BJ (cell line): Measurements from ENCODE around the gene DCLK3. TPM values are rescaled to one million over a fixed set of nuclear protein-coding genes. Genes with fewer than 3 reads are reported as not detected.

Experiments
- CTCF ChIA-PET: fragments of 350-600 bp; formaldehyde crosslinking; extraction: SDS; loops from one replicate; lab custom pipeline; 2021; ENCODE audit warnings: antibody characterized with exemption, inconsistent platforms; lab: Yijun Ruan, JAX
- POLR2A ChIA-PET: fragments of 300-600 bp; sonication (Branson Sonifier 250); formaldehyde crosslinking; extraction: SDS; loops from one replicate; lab custom pipeline; 2021; ENCODE audit warnings: antibody characterized with exemption; lab: Charles Lee
- DNase-seq: peaks from one replicate; pipeline ENCODE4 v3.0.0-alpha.2; 2011; ENCODE audit warnings: low read depth
- H3K27me3 ChIP-seq: 2 replicates; pipeline ENCODE4 v1.6.0; 2011; ENCODE audit warnings: low read length; ENCODE audit not compliant: control insufficient read depth, insufficient read depth
- H3K36me3 ChIP-seq: 2 replicates; pipeline ENCODE4 v1.5.1; 2011; ENCODE audit warnings: low read length; ENCODE audit not compliant: control insufficient read depth, insufficient read depth
- H3K4me3 ChIP-seq: 2 replicates; pipeline ENCODE4 v1.5.1; 2011; ENCODE audit warnings: low read depth, mild to moderate bottlenecking, control low read depth, low read length
- CTCF ChIP-seq: IDR thresholded peaks from 2 replicates; pipeline ENCODE4 v1.5.1; 2011; ENCODE audit warnings: low read depth, mild to moderate bottlenecking, control low read depth, inconsistent platforms, low read length, moderate library complexity; ENCODE audit not compliant: insufficient read depth
- polyA plus RNA-seq: library from polyadenylated mRNA; depleted of rRNA; stranded (reverse); fragments of >200 nt; gene quantifications from 2 replicates; pipeline ENCODE4 v1.2.3, GENCODE V29; 2011

The DCLK3 gene
- polyA plus RNA-seq, 1 experiment = not detected

- CTCF ChIA-PET = interaction anchor here (0.6 to 2.2 kb wide), 7 partner anchors 20 to 732 kb away, joined by 3 to 10 read pairs (median 3); no protein-coding TSS in a partner anchor
- Histone ChIP-seq H3K27me3 (no peaks in the 10 kb centered on the region), H3K4me3 (no peak overlapping the region), H3K36me3 (no peaks in the 10 kb centered on the region)
- no peak for TF ChIP-seq CTCF
- no peak for DNase-seq
- POLR2A ChIA-PET = interaction anchor here (0.6 kb wide), 1 partner anchor 835 kb away, joined by 3 read pairs; no protein-coding TSS in a partner anchor
Observed at GRCh38 chr3:36697229-36698001, 66.9 kb downstream of the DCLK3 start.

- ChIA-PET CTCF (interaction anchor here (0.6 to 2.2 kb wide), 6 partner anchors 19 to 731 kb away, joined by 3 to 10 read pairs (median 3); no protein-coding TSS in a partner anchor), POLR2A (no interaction called here)
- TF ChIP-seq CTCF = no peak
- no peak overlapping the region for H3K4me3 ChIP-seq
- H3K36me3 ChIP-seq = no peaks in the 10 kb centered on the region
- no peak for DNase-seq
- no peaks in the 10 kb centered on the region for H3K27me3 ChIP-seq
Observed at GRCh38 chr3:36696799-36697198, 67.6 kb downstream of the DCLK3 start.

GRCh38 chr3:36695769-36696137 is 68.6 kb downstream of the DCLK3 start:
- TF ChIP-seq CTCF = no peak
- Histone ChIP-seq H3K4me3 (no peak overlapping the region), H3K36me3 (no peaks in the 10 kb centered on the region), H3K27me3 (no peaks in the 10 kb centered on the region)
- DNase-seq = peak; percentile 61
- ChIA-PET POLR2A (interaction anchor here (0.9 kb wide), 1 partner anchor 17 kb away, joined by 3 read pairs; no protein-coding TSS in a partner anchor), CTCF (interaction anchor here (0.7 to 1.8 kb wide), 3 partner anchors 18 to 730 kb away, joined by 3 to 5 read pairs (median 3); no protein-coding TSS in a partner anchor)

GRCh38 chr3:36695113-36695768 is 69.1 kb downstream of the DCLK3 start:
- Histone ChIP-seq H3K36me3 (no peaks in the 10 kb centered on the region), H3K4me3 (no peak overlapping the region), H3K27me3 (no peaks in the 10 kb centered on the region)
- ChIA-PET CTCF (interaction anchor here (0.7 to 1.8 kb wide), 5 partner anchors 18 to 729 kb away, joined by 3 to 5 read pairs (median 3); no protein-coding TSS in a partner anchor), POLR2A (interaction anchor here (0.9 kb wide), 1 partner anchor 16 kb away, joined by 3 read pairs; no protein-coding TSS in a partner anchor)
- TF ChIP-seq CTCF = no peak
- DNase-seq = no peak

GRCh38 chr3:36693670-36694069 is 70.7 kb downstream of the DCLK3 start:
- Histone ChIP-seq H3K4me3 (no peak overlapping the region), H3K27me3 (no peaks in the 10 kb centered on the region), H3K36me3 (no peaks in the 10 kb centered on the region)
- no peak for TF ChIP-seq CTCF
- DNase-seq = no peak
- POLR2A ChIA-PET = no interaction called here
- CTCF ChIA-PET = no interaction called here
